ENCODE results near the gene UIMC1.

Gene UIMC1

GRCh38 chr5:176866707-176867310 is 139.8 kb downstream of the UIMC1 start:
- no peak for DNase-seq

GRCh38 chr5:176865964-176866363 is 140.6 kb downstream of the UIMC1 start:
- no peak for DNase-seq

GRCh38 chr5:176864755-176865154 is 141.8 kb downstream of the UIMC1 start:
- no peak for DNase-seq

GRCh38 chr5:176863765-176864098 is 142.8 kb downstream of the UIMC1 start:
- no peak for DNase-seq

GRCh38 chr5:176863041-176863764 is 143.4 kb downstream of the UIMC1 start:
- DNase-seq: no peak

GRCh38 chr5:176862330-176862995 is 144.1 kb downstream of the UIMC1 start:
- no peak for DNase-seq

- DNase-seq: no peak
These were observed 145.3 kb downstream of the UIMC1 start for GRCh38 chr5:176861276-176861675.

GRCh38 chr5:176860381-176860780 is 146.2 kb downstream of the UIMC1 start:
- DNase-seq: no peak

GRCh38 chr5:176859916-176860315 is 146.7 kb downstream of the UIMC1 start:
- DNase-seq: no peak

- DNase-seq: no peak
These were observed 148.7 kb downstream of the UIMC1 start for GRCh38 chr5:176857894-176858273.

- no peak for DNase-seq
These were observed 149.2 kb downstream of the UIMC1 start for GRCh38 chr5:176857216-176857893.

- DNase-seq: no peak
These were observed 149.8 kb downstream of the UIMC1 start for GRCh38 chr5:176856746-176857145.

- no peak for DNase-seq
These were observed 151.0 kb downstream of the UIMC1 start for GRCh38 chr5:176855598-176855997.

Measured in NCI-H446 treated with DMSO at 0.1 percent for 48 hours (cell line).